ENCODE results near the gene CTBS.
A peak's percentile ranks its signal among the peaks of the same experiment; 100 is the strongest.

DNA sequence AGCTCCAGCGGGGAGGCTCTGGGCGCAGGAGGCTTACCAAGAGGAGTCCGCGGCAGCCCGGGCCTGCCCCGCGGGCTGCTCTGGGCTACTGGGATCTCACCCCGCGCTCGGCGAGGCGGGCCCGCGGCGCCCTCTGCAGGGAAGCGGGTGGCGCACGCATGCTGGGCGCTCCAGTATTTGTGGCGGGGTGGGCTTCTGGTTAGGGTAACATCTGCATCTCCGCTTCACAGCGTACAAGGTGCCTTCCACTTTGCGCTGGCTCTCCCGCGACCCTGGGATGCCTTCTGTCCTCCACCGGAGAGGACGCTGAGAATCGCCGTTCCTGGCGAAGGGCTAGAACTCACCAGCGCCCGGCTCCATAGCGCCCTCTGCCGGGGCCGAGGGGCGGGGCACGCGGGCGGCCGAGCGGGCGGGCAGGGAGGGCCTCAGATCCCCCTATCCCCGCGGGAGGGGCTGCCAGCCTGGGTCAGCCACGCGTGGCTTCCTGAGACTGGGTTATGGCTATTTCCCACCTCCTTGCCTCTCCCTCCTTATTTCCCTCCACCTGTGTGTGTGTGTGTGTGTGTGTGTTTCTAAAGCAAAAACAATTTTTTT is 46.6 kb upstream of the CTBS start:
- peak; percentile 90 to 99 (median 98) for TF ChIP-seq CTCF (IDR thresholded peaks at IDR 0.05)
- no peak for TF ChIP-seq POLR2A (IDR thresholded peaks at IDR 0.05)
